Osteocyte (in vitro differentiated cells): ENCODE data around the gene HNRNPUL1. TPM values are rescaled to one million over a fixed set of nuclear protein-coding genes. Genes with fewer than 3 reads are reported as not detected.
"Not testable (repeated sequence)": the region's sequence is repeated elsewhere in the genome, so short reads cannot be mapped to it uniquely, and the experiment has no call there.

Source experiments
- DNase-seq: peaks from one replicate; pipeline ENCODE4 v3.0.0; 2021; ENCODE audit warnings: mixed read lengths; ENCODE audit not compliant: unreplicated experiment; ENCODE audit errors: extremely low spot score
- H3K27ac Mint-ChIP-seq: one replicate; pipeline ENCODE4 v1.8.0; 2021; ENCODE audit warnings: mild to moderate bottlenecking, mixed read lengths; ENCODE audit not compliant: unreplicated experiment
- H3K27me3 Mint-ChIP-seq: one replicate; pipeline ENCODE4 v1.8.0; 2021; ENCODE audit warnings: mixed read lengths; ENCODE audit not compliant: unreplicated experiment
- H3K36me3 Mint-ChIP-seq: one replicate; pipeline ENCODE4 v1.8.0; 2021; ENCODE audit warnings: mixed read lengths; ENCODE audit not compliant: unreplicated experiment
- H3K4me1 Mint-ChIP-seq: one replicate; pipeline ENCODE4 v1.8.0; 2021; ENCODE audit warnings: mixed read lengths; ENCODE audit not compliant: unreplicated experiment
- H3K4me3 Mint-ChIP-seq: one replicate; pipeline ENCODE4 v1.8.0; 2021; ENCODE audit warnings: mild to moderate bottlenecking, moderate library complexity, mixed read lengths; ENCODE audit not compliant: unreplicated experiment
- H3K9me3 Mint-ChIP-seq: one replicate; pipeline ENCODE4 v1.8.0; 2021; ENCODE audit warnings: mixed read lengths; ENCODE audit not compliant: unreplicated experiment
- total RNA-seq: library from RNA; stranded (reverse); gene quantifications from 2 replicates; pipeline ENCODE4 v1.2.1, GENCODE V29; 2021
- TF ChIP-seq, protein P1 (sequence below): fragments of 200-600 bp; sonication (generic); IDR thresholded peaks from 2 replicates; pipeline ENCODE4 v1.5.0; 2021; ENCODE audit warnings: antibody characterized with exemption, mild to moderate bottlenecking, moderate library complexity

Gene HNRNPUL1
- total RNA-seq, 1 donor from 2014 or later = 226 TPM

DNA sequence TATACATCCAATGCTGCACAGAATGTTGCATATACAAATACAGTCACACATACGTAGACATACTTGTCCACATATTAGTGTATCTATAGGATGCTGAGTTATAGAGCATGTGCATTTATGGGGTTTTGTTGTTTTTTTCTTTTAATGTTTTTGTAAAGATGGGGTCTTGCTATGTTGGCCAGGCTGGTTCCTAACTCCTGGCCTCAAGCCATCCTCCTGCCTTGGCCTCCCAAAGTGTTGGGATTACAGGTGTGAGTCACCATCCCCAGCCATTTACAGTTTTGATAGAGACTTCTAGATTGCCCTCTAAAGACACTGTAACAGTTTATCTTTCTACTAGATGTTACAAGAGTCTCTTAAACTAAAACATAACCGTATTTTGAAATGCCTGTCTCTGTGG, 14.3 kb downstream of the HNRNPUL1 start:
- Mint-ChIP-seq H3K27ac (no peak overlapping the region), H3K4me3 (no peak overlapping the region), H3K4me1 (no peaks in the 10 kb centered on the region), H3K9me3 (no peaks in the 10 kb centered on the region), H3K36me3 (peaks cover 56% of the 10 kb centered on the region), H3K27me3 (no peaks in the 10 kb centered on the region)
- TF ChIP-seq, protein P1, sequence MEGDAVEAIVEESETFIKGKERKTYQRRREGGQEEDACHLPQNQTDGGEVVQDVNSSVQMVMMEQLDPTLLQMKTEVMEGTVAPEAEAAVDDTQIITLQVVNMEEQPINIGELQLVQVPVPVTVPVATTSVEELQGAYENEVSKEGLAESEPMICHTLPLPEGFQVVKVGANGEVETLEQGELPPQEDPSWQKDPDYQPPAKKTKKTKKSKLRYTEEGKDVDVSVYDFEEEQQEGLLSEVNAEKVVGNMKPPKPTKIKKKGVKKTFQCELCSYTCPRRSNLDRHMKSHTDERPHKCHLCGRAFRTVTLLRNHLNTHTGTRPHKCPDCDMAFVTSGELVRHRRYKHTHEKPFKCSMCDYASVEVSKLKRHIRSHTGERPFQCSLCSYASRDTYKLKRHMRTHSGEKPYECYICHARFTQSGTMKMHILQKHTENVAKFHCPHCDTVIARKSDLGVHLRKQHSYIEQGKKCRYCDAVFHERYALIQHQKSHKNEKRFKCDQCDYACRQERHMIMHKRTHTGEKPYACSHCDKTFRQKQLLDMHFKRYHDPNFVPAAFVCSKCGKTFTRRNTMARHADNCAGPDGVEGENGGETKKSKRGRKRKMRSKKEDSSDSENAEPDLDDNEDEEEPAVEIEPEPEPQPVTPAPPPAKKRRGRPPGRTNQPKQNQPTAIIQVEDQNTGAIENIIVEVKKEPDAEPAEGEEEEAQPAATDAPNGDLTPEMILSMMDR = no peak
- no peak for DNase-seq

DNA sequence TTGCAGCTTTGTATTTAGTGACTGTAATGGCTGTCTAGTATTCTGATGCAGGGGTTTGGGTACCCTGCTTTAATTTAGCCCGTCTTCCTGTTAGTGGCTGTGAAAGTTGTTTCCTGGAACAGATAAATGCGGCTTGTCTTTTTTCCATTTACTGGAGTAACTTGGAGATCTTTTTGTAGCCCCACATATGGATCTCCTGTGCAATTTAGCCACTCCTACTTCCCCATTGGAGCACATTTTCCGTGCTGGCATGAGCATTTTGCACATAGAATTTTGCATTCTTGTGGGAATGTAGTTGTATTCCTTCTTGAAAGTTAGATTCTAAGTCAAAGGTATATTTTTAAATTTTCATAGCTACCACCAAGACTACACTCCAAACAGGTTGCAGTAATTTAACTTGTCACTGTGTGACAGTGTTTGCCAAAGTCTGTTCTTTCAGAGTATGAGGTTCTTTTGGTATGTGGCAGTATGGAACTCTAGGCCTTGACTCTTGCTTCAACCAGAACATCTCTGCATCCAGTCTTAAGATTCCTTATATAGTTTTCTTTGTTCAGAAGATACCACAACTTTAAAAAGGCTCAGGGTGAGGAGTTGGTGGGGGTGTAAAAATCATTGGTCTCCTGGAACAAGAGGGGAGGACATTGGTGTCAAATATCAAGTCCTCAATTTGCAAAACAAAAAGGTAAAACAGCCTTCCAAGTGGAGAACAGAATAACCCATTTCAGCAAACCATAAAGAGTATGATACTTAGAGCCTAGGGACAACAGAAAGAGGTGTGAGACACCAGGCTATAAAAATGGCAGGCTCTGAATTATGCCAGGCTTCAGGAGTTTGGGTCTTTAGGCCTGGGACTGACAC, 24.7 kb downstream of the HNRNPUL1 start:
- Mint-ChIP-seq H3K9me3 (no peaks in the 10 kb centered on the region), H3K36me3 (peaks cover 39% of the 10 kb centered on the region), H3K27me3 (no peaks in the 10 kb centered on the region), H3K27ac (no peak overlapping the region), H3K4me1 (no peaks in the 10 kb centered on the region), H3K4me3 (no peak overlapping the region)
- TF ChIP-seq, protein P1 = no peak
- no peak for DNase-seq

DNA sequence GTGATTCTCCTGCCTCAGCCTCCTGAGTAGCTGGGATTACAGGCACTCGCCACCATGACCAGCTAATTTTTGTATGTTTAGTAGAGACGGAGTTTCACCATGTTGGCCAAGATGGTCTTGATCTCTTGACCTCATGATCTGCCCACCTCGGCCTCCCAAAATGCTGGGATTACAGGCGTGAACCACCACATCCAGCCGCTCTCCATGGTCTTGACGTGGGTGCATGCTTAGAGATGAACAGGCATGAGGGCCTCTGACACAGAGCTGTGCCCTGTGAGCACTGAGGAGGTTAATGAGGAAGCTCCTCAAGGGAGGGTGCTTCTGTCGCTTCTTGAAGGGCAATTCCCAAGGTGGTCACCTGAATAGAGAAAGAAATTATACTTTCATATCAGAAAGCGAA, 25.6 kb downstream of the HNRNPUL1 start:
- not testable (repeated sequence) for H3K27ac Mint-ChIP-seq, H3K4me1 Mint-ChIP-seq, DNase-seq, H3K4me3 Mint-ChIP-seq, H3K9me3 Mint-ChIP-seq, H3K27me3 Mint-ChIP-seq
- peaks cover 44% of the 10 kb centered on the region for H3K36me3 Mint-ChIP-seq

DNA sequence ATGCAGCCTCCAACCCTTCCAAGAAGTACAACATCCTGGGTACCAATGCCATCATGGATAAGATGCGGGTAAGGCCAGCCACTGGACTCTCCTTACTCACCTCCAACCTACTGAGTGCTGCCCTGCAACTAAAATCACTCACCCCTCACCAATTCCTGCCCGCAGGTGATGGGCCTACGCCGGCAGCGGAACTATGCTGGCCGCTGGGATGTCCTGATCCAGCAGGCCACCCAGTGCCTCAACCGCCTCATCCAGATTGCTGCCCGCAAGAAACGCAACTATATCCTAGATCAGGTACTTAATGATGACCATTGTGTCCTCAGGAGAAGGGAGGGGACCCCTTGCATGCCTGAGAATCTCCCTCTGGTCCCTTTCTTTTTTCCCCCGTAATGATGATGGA, 30.2 kb downstream of the HNRNPUL1 start:
- H3K4me1 Mint-ChIP-seq = peaks cover 28% of the 10 kb centered on the region
- peak overlapping the region; percentile 58 for H3K27ac Mint-ChIP-seq
- TF ChIP-seq, protein P1 = no peak
- DNase-seq = no peak
- H3K27me3 Mint-ChIP-seq = no peaks in the 10 kb centered on the region
- no peak overlapping the region for H3K4me3 Mint-ChIP-seq
- H3K36me3 Mint-ChIP-seq = peaks cover 51% of the 10 kb centered on the region
- H3K9me3 Mint-ChIP-seq = no peaks in the 10 kb centered on the region

DNA sequence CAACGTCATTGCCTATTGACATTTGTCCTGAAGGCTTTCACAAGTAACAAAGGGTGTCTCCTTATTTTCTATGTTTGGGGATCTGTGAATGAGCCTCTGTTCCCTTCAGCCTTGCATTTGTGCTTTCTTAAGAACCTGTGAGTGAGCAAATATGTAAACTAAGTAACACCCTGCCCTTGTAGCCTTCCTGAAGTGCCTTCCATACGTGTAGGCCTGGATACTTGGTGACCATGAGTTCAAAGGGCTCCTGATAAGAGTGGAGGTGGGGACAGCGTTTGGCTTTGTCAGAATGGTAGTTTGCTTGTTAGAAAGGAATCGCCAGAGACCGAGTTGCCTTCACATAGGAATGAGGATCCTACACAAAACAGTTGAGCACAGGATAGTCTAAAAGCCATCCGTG, 31.3 kb downstream of the HNRNPUL1 start:
- H3K4me1 Mint-ChIP-seq = peaks cover 36% of the 10 kb centered on the region
- H3K27ac Mint-ChIP-seq = peak overlapping the region; percentile 98
- no peak for DNase-seq
- no peaks in the 10 kb centered on the region for H3K9me3 Mint-ChIP-seq
- TF ChIP-seq, protein P1 = no peak
- H3K27me3 Mint-ChIP-seq = no peaks in the 10 kb centered on the region
- peaks cover 52% of the 10 kb centered on the region for H3K36me3 Mint-ChIP-seq
- H3K4me3 Mint-ChIP-seq = no peak overlapping the region
